Loucy (cell line): Measurements from ENCODE around the gene JAG1.

ENCODE experiments used
- H2AFZ ChIP-seq: fragments of 200-600 bp; sonication (generic); 2 replicates; pipeline ENCODE4 v1.6.0; 2016; ENCODE audit warnings: antibody characterized with exemption, mild to moderate bottlenecking, low read length, moderate library complexity
- H3F3A ChIP-seq: fragments of 200-600 bp; 2 replicates; pipeline ENCODE4 v1.6.0; 2016; ENCODE audit warnings: antibody characterized with exemption, low read depth, mild to moderate bottlenecking
- H3K27me3 ChIP-seq: fragments of 200-600 bp; sonication (generic); 2 replicates; pipeline ENCODE4 v1.6.1; 2014; ENCODE audit warnings: low read length, mild to moderate bottlenecking; ENCODE audit not compliant: insufficient read depth, poor library complexity, severe bottlenecking
- H3K36me3 ChIP-seq: fragments of 200-600 bp; sonication (generic); 2 replicates; pipeline ENCODE4 v1.6.1; 2016; ENCODE audit warnings: low read length; ENCODE audit not compliant: insufficient read depth
- H3K4me1 ChIP-seq: fragments of 200-600 bp; sonication (generic); 2 replicates; pipeline ENCODE4 v1.5.1; 2014; ENCODE audit warnings: low read length, mild to moderate bottlenecking; ENCODE audit not compliant: insufficient read depth, poor library complexity, severe bottlenecking
- H3K4me2 ChIP-seq: fragments of 200-600 bp; sonication (generic); 2 replicates; pipeline ENCODE4 v1.6.0; 2014; ENCODE audit warnings: antibody characterized with exemption, low read length, low read depth, mild to moderate bottlenecking; ENCODE audit not compliant: poor library complexity, severe bottlenecking
- H3K4me3 ChIP-seq: fragments of 200-600 bp; sonication (generic); 2 replicates; pipeline ENCODE4 v1.5.1; 2014; ENCODE audit warnings: low read length, mild to moderate bottlenecking, mixed read lengths; ENCODE audit not compliant: poor library complexity, severe bottlenecking
- H3K79me2 ChIP-seq: fragments of 200-600 bp; sonication (generic); 2 replicates; pipeline ENCODE4 v1.6.1; 2014; ENCODE audit warnings: low read length; ENCODE audit not compliant: insufficient read depth
- H3K9ac ChIP-seq: fragments of 200-600 bp; sonication (generic); 2 replicates; pipeline ENCODE4 v1.6.0; 2014; ENCODE audit warnings: mild to moderate bottlenecking, low read depth, low read length, moderate library complexity; ENCODE audit not compliant: poor library complexity, severe bottlenecking
- H3K9me2 ChIP-seq: fragments of 200-600 bp; sonication (generic); replicated peaks from 2 replicates; pipeline ENCODE4 v1.6.1; 2016; ENCODE audit warnings: low read depth, low read length, mixed read lengths
- H3K9me3 ChIP-seq: fragments of 200-600 bp; sonication (generic); 2 replicates; pipeline ENCODE4 v1.6.1; 2014; ENCODE audit warnings: mild to moderate bottlenecking, antibody characterized with exemption, low read length, low read depth; ENCODE audit not compliant: insufficient read depth
- H4K20me1 ChIP-seq: fragments of 200-600 bp; sonication (generic); 2 replicates; pipeline ENCODE4 v1.6.0; 2014; ENCODE audit warnings: antibody characterized with exemption, low read length, mild to moderate bottlenecking; ENCODE audit not compliant: insufficient read depth, poor library complexity, severe bottlenecking
- CTCF ChIP-seq: fragments of 200-600 bp; sonication (generic); conservative IDR thresholded peaks from 2 replicates; pipeline ENCODE4 v1.5.1; 2014; ENCODE audit warnings: mild to moderate bottlenecking, antibody characterized with exemption, low read length
- EZH2phosphoT487 ChIP-seq: fragments of 200-600 bp; IDR thresholded peaks from 2 replicates; pipeline ENCODE4 v1.6.1; 2018; ENCODE audit warnings: antibody characterized with exemption, mild to moderate bottlenecking, moderate library complexity, borderline replicate concordance

The JAG1 gene

GRCh38 chr20:10713161-10713560, 39.4 kb upstream of the JAG1 start:
- Histone ChIP-seq H3K79me2 (no peaks in the 10 kb centered on the region), H3K36me3 (no peaks in the 10 kb centered on the region), H3K4me1 (no peaks in the 10 kb centered on the region), H3K9ac (no peak overlapping the region), H3F3A (no peaks in the 10 kb centered on the region), H3K4me2 (no peak overlapping the region), H3K27me3 (no peaks in the 10 kb centered on the region), H3K4me3 (no peak overlapping the region), H2AFZ (no peak overlapping the region), H3K9me2 (no peaks in the 10 kb centered on the region), H3K9me3 (no peaks in the 10 kb centered on the region), H4K20me1 (no peaks in the 10 kb centered on the region)
- TF ChIP-seq CTCF (no peak), EZH2phosphoT487 (no peak)

GRCh38 chr20:10711903-10712451, 38.2 kb upstream of the JAG1 start:
- Histone ChIP-seq H3K4me2 (no peak overlapping the region), H4K20me1 (no peaks in the 10 kb centered on the region), H3F3A (no peaks in the 10 kb centered on the region), H3K9me3 (no peaks in the 10 kb centered on the region; the same call in 1 of the 2 replicates), H3K9me2 (no peaks in the 10 kb centered on the region), H3K27me3 (no peaks in the 10 kb centered on the region), H3K4me1 (no peaks in the 10 kb centered on the region), H3K79me2 (no peaks in the 10 kb centered on the region), H3K9ac (no peak overlapping the region), H3K36me3 (no peaks in the 10 kb centered on the region), H3K4me3 (no peak overlapping the region), H2AFZ (no peak overlapping the region)
- TF ChIP-seq EZH2phosphoT487 (no peak), CTCF (no peak)

- no peak for TF ChIP-seq CTCF
- TF ChIP-seq EZH2phosphoT487 = no peak
- Histone ChIP-seq H3K4me3 (no peak overlapping the region), H4K20me1 (no peaks in the 10 kb centered on the region), H3K4me1 (no peaks in the 10 kb centered on the region), H2AFZ (no peak overlapping the region), H3K27me3 (no peaks in the 10 kb centered on the region), H3F3A (no peaks in the 10 kb centered on the region), H3K9me3 (no peaks in the 10 kb centered on the region; the same call in 1 of the 2 replicates), H3K36me3 (no peaks in the 10 kb centered on the region), H3K9ac (no peak overlapping the region), H3K9me2 (no peaks in the 10 kb centered on the region), H3K79me2 (no peaks in the 10 kb centered on the region), H3K4me2 (no peak overlapping the region)
Observed at GRCh38 chr20:10710991-10711775, 37.4 kb upstream of the JAG1 start.
